ENCODE data around the gene USP24.
"Not testable (repeated sequence)": the region's sequence is repeated elsewhere in the genome, so short reads cannot be mapped to it uniquely, and the experiment has no call there.

The USP24 gene

GRCh38 chr1:55024163-55024562 lies 191.0 kb downstream of the USP24 start:
- H3F3A ChIP-seq (ENCODE audit: low read depth); H2AFZ ChIP-seq (ENCODE audit: low read length); H3K79me2 ChIP-seq (ENCODE audit: insufficient read depth, low read length); H3K9me3 ChIP-seq (ENCODE audit: insufficient read depth, low read depth, low read length); H3K4me1 ChIP-seq (ENCODE audit: insufficient read depth, low read length, poor library complexity, severe bottlenecking); H4K20me1 ChIP-seq (ENCODE audit: insufficient read depth, low read length, poor library complexity, severe bottlenecking); H3K36me3 ChIP-seq (ENCODE audit: insufficient read depth, low read length); H3K4me2 ChIP-seq (ENCODE audit: low read depth, low read length, poor library complexity, severe bottlenecking); H3K9me2 ChIP-seq (replicated peaks; ENCODE audit: low read depth, low read length); H3K4me3 ChIP-seq (ENCODE audit: low read length, poor library complexity, severe bottlenecking); H3K27me3 ChIP-seq (ENCODE audit: insufficient read depth, low read length, poor library complexity, severe bottlenecking); H3K9ac ChIP-seq (ENCODE audit: low read depth, low read length, poor library complexity, severe bottlenecking): not testable (repeated sequence)

DNA sequence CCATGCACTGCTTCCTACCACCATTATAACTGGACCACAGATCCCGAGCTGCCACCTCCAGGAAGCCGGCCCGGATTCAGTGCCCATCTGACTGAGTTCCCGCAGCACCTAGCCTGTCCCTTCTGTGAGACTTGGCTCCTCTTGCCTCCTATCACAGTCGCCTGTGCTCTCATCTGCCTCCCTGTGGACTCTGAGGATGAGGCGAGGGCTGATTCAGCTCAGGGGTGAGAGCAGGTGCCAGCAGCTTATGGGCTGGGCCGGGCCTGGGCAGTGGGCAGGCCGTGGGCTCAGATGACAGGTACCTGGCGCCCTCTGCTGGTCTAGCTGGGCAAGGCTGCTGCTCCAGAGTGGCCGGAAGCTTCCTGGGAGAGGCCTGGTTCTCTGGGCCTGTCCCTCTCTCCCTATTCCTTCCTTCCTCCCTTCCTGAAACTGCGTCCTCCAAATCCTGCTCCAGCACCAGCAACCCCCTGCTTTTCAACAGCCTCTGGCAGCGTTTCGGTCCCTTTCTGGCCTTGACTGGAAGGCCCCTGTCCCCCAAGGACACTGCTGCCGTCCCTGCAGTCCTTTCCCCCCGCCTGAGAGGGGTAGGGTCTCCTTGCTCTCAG lies 193.1 kb downstream of the USP24 start:
- Histone ChIP-seq H4K20me1 (ENCODE audit: insufficient read depth, low read length, poor library complexity, severe bottlenecking) (no peaks in the 10 kb centered on the region), H3K79me2 (ENCODE audit: insufficient read depth, low read length) (no peaks in the 10 kb centered on the region), H3F3A (ENCODE audit: low read depth) (no peaks in the 10 kb centered on the region), H3K9ac (ENCODE audit: low read depth, low read length, poor library complexity, severe bottlenecking) (peak overlapping the region; percentile 36), H3K4me1 (ENCODE audit: insufficient read depth, low read length, poor library complexity, severe bottlenecking) (no peaks in the 10 kb centered on the region), H3K9me2 (replicated peaks; ENCODE audit: low read depth, low read length) (no peaks in the 10 kb centered on the region), H3K27me3 (ENCODE audit: insufficient read depth, low read length, poor library complexity, severe bottlenecking) (no peaks in the 10 kb centered on the region), H3K4me2 (ENCODE audit: low read depth, low read length, poor library complexity, severe bottlenecking) (no peak overlapping the region), H3K9me3 (ENCODE audit: insufficient read depth, low read depth, low read length) (no peaks in the 10 kb centered on the region), H3K4me3 (ENCODE audit: low read length, poor library complexity, severe bottlenecking) (no peak overlapping the region), H2AFZ (ENCODE audit: low read length) (peak overlapping the region; percentile 71), H3K36me3 (ENCODE audit: insufficient read depth, low read length) (no peaks in the 10 kb centered on the region)
- TF ChIP-seq CTCF (conservative IDR thresholded peaks at IDR 0.05; ENCODE audit: low read length) (peak; percentile 92), EZH2phosphoT487 (IDR thresholded peaks at IDR 0.05; ENCODE audit: borderline replicate concordance) (no peak)

DNA sequence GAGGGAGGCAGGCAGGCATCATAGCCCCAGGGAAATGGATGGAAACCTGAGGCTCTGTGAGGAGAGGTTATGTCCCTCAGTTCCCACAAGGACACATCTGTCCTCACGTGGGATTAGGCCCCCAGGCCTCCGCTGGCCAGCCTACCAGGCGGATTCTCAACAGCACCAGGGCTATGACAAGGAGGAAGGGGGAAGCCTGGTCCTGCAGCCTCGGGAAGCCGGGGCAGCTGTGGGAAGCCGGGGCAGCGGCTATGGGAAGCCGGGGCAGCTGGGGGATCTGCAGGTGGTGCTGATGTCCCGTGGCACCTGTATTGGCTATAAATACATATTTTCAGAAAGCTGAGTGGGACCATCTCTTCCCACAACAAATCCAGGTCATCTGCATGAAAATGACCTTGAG lies 196.8 kb downstream of the USP24 start:
- H3K9me3 ChIP-seq (ENCODE audit: insufficient read depth, low read depth, low read length): no peaks in the 10 kb centered on the region
- H3K4me3 ChIP-seq (ENCODE audit: low read length, poor library complexity, severe bottlenecking): no peak overlapping the region
- H3K4me2 ChIP-seq (ENCODE audit: low read depth, low read length, poor library complexity, severe bottlenecking): no peak overlapping the region
- no peak overlapping the region for H2AFZ ChIP-seq (ENCODE audit: low read length)
- H4K20me1 ChIP-seq (ENCODE audit: insufficient read depth, low read length, poor library complexity, severe bottlenecking): no peaks in the 10 kb centered on the region
- TF ChIP-seq EZH2phosphoT487 (IDR thresholded peaks at IDR 0.05; ENCODE audit: borderline replicate concordance) (no peak), CTCF (conservative IDR thresholded peaks at IDR 0.05; ENCODE audit: low read length) (no peak)
- no peak overlapping the region for H3K9ac ChIP-seq (ENCODE audit: low read depth, low read length, poor library complexity, severe bottlenecking)
- H3K79me2 ChIP-seq (ENCODE audit: insufficient read depth, low read length): no peaks in the 10 kb centered on the region
- H3K36me3 ChIP-seq (ENCODE audit: insufficient read depth, low read length): no peaks in the 10 kb centered on the region
- H3F3A ChIP-seq (ENCODE audit: low read depth): no peaks in the 10 kb centered on the region
- no peaks in the 10 kb centered on the region for H3K27me3 ChIP-seq (ENCODE audit: insufficient read depth, low read length, poor library complexity, severe bottlenecking)
- no peaks in the 10 kb centered on the region for H3K9me2 ChIP-seq (replicated peaks; ENCODE audit: low read depth, low read length)
- no peaks in the 10 kb centered on the region for H3K4me1 ChIP-seq (ENCODE audit: insufficient read depth, low read length, poor library complexity, severe bottlenecking)
